ENCODE data around the gene FAM131C. TPM values are rescaled to one million over a fixed set of nuclear protein-coding genes. Genes with fewer than 3 reads are reported as not detected.
"Not testable (repeated sequence)": the region's sequence is repeated elsewhere in the genome, so short reads cannot be mapped to it uniquely, and the experiment has no call there.

Gene FAM131C
- polyA plus RNA-seq, 2 donors: 0.38 to 0.45 TPM

GRCh38 chr1:16021681-16022080, 51.8 kb downstream of the FAM131C start, which contains the start of gene CLCNKA:
CLCNKA (plus strand) TSS chr1:16022036; CDS start chr1:16022620, 584 bp downstream.
- no peak within 1 kb of the TSS for H3K4me3 ChIP-seq (ENCODE audit: low read depth in 1 of 2, low read length in 2 of 2)
- no peaks in the 10 kb centered on the region for H3K27me3 ChIP-seq (ENCODE audit: control insufficient read depth in 1 of 2, insufficient read depth in 2 of 2, low read length in 2 of 2)
- peaks cover 0 to 4% of the 10 kb centered on the region in 2 donors for H3K4me1 ChIP-seq (ENCODE audit: control insufficient read depth in 2 of 2, insufficient read depth in 2 of 2, low read length in 1 of 2)
- H3K27ac ChIP-seq (ENCODE audit: low read depth in 2 of 2, low read length in 1 of 2): no peak within 1 kb of the TSS
- H3K36me3 ChIP-seq (ENCODE audit: control insufficient read depth in 2 of 2, insufficient read depth in 2 of 2, low read length in 1 of 2): no peaks in the 10 kb centered on the region
- H3K9me3 ChIP-seq (ENCODE audit: control insufficient read depth in 2 of 2, insufficient read depth in 1 of 2, low read depth in 1 of 2, low read length in 1 of 2): no peaks in the 10 kb centered on the region
- 44 to 45% methylated on average over 6 of the region's 6 CpGs for WGBS, 2 donors

GRCh38 chr1:16020878-16021277, 52.6 kb downstream of the FAM131C start:
- not testable (repeated sequence) for H3K27ac ChIP-seq (ENCODE audit: low read depth in 2 of 2, low read length in 1 of 2); H3K36me3 ChIP-seq (ENCODE audit: control insufficient read depth in 2 of 2, insufficient read depth in 2 of 2, low read length in 1 of 2); H3K4me1 ChIP-seq (ENCODE audit: control insufficient read depth in 2 of 2, insufficient read depth in 2 of 2, low read length in 1 of 2); H3K9me3 ChIP-seq (ENCODE audit: control insufficient read depth in 2 of 2, insufficient read depth in 1 of 2, low read depth in 1 of 2, low read length in 1 of 2); H3K4me3 ChIP-seq (ENCODE audit: low read depth in 1 of 2, low read length in 2 of 2); H3K27me3 ChIP-seq (ENCODE audit: control insufficient read depth in 1 of 2, insufficient read depth in 2 of 2, low read length in 2 of 2)
- WGBS, 2 donors: 85% methylated on average over 8 to 9 of the region's 9 CpGs

GRCh38 chr1:16020325-16020724, 53.1 kb downstream of the FAM131C start:
- 81 to 83% methylated on average over 6 of the region's 6 CpGs for WGBS, 2 donors
- H3K27ac ChIP-seq (ENCODE audit: low read depth in 2 of 2, low read length in 1 of 2): peak overlapping the region; percentile 77 to 81
- no peaks in the 10 kb centered on the region for H3K36me3 ChIP-seq (ENCODE audit: control insufficient read depth in 2 of 2, insufficient read depth in 2 of 2, low read length in 1 of 2)
- no peak overlapping the region for H3K4me3 ChIP-seq (ENCODE audit: low read depth in 1 of 2, low read length in 2 of 2)
- no peaks in the 10 kb centered on the region for H3K9me3 ChIP-seq (ENCODE audit: control insufficient read depth in 2 of 2, insufficient read depth in 1 of 2, low read depth in 1 of 2, low read length in 1 of 2)
- peaks cover 0 to 4% of the 10 kb centered on the region in 2 donors for H3K4me1 ChIP-seq (ENCODE audit: control insufficient read depth in 2 of 2, insufficient read depth in 2 of 2, low read length in 1 of 2)
- no peaks in the 10 kb centered on the region for H3K27me3 ChIP-seq (ENCODE audit: control insufficient read depth in 1 of 2, insufficient read depth in 2 of 2, low read length in 2 of 2)

- Histone ChIP-seq H3K36me3 (ENCODE audit: control insufficient read depth in 2 of 2, insufficient read depth in 2 of 2, low read length in 1 of 2) (no peaks in the 10 kb centered on the region), H3K4me1 (ENCODE audit: control insufficient read depth in 2 of 2, insufficient read depth in 2 of 2, low read length in 1 of 2) (peaks cover 0 to 5% of the 10 kb centered on the region in 2 donors), H3K9me3 (ENCODE audit: control insufficient read depth in 2 of 2, insufficient read depth in 1 of 2, low read depth in 1 of 2, low read length in 1 of 2) (no peaks in the 10 kb centered on the region), H3K27me3 (ENCODE audit: control insufficient read depth in 1 of 2, insufficient read depth in 2 of 2, low read length in 2 of 2) (no peaks in the 10 kb centered on the region), H3K27ac (ENCODE audit: low read depth in 2 of 2, low read length in 1 of 2) (peak overlapping the region; percentile 77 to 81), H3K4me3 (ENCODE audit: low read depth in 1 of 2, low read length in 2 of 2) (no peak overlapping the region)
- WGBS, 2 donors: 55 to 71% methylated on average over 9 of the region's 9 CpGs
Measured at GRCh38 chr1:16019644-16020277, 53.7 kb downstream of the FAM131C start.

GRCh38 chr1:16018749-16019643, 54.5 kb downstream of the FAM131C start:
- H3K9me3 ChIP-seq (ENCODE audit: control insufficient read depth in 2 of 2, insufficient read depth in 1 of 2, low read depth in 1 of 2, low read length in 1 of 2): no peaks in the 10 kb centered on the region
- no peaks in the 10 kb centered on the region for H3K36me3 ChIP-seq (ENCODE audit: control insufficient read depth in 2 of 2, insufficient read depth in 2 of 2, low read length in 1 of 2)
- peaks cover 0 to 8% of the 10 kb centered on the region in 2 donors for H3K4me1 ChIP-seq (ENCODE audit: control insufficient read depth in 2 of 2, insufficient read depth in 2 of 2, low read length in 1 of 2)
- no peak overlapping the region for H3K4me3 ChIP-seq (ENCODE audit: low read depth in 1 of 2, low read length in 2 of 2)
- H3K27me3 ChIP-seq (ENCODE audit: control insufficient read depth in 1 of 2, insufficient read depth in 2 of 2, low read length in 2 of 2): no peaks in the 10 kb centered on the region
- WGBS, 2 donors: 72 to 79% methylated on average over 22 to 23 of the region's 23 CpGs
- peak overlapping the region; percentile 77 to 81 for H3K27ac ChIP-seq (ENCODE audit: low read depth in 2 of 2, low read length in 1 of 2)

- WGBS, 2 donors: 56 to 65% methylated on average over 4 of the region's 4 CpGs
- Histone ChIP-seq H3K4me1 (ENCODE audit: control insufficient read depth in 2 of 2, insufficient read depth in 2 of 2, low read length in 1 of 2) (peaks cover 0 to 8% of the 10 kb centered on the region in 2 donors), H3K4me3 (ENCODE audit: low read depth in 1 of 2, low read length in 2 of 2) (no peak overlapping the region), H3K27me3 (ENCODE audit: control insufficient read depth in 1 of 2, insufficient read depth in 2 of 2, low read length in 2 of 2) (no peaks in the 10 kb centered on the region), H3K27ac (ENCODE audit: low read depth in 2 of 2, low read length in 1 of 2) (peak overlapping the region; percentile 77 to 81), H3K9me3 (ENCODE audit: control insufficient read depth in 2 of 2, insufficient read depth in 1 of 2, low read depth in 1 of 2, low read length in 1 of 2) (no peaks in the 10 kb centered on the region), H3K36me3 (ENCODE audit: control insufficient read depth in 2 of 2, insufficient read depth in 2 of 2, low read length in 1 of 2) (no peaks in the 10 kb centered on the region)
Measured at GRCh38 chr1:16018308-16018707, 55.1 kb downstream of the FAM131C start.

- H3K36me3 ChIP-seq (ENCODE audit: control insufficient read depth in 2 of 2, insufficient read depth in 2 of 2, low read length in 1 of 2): no peaks in the 10 kb centered on the region
- H3K4me3 ChIP-seq (ENCODE audit: low read depth in 1 of 2, low read length in 2 of 2): peak within 1 kb of the TSS; percentile 9 to 26
- no peaks in the 10 kb centered on the region for H3K27me3 ChIP-seq (ENCODE audit: control insufficient read depth in 1 of 2, insufficient read depth in 2 of 2, low read length in 2 of 2)
- H3K9me3 ChIP-seq (ENCODE audit: control insufficient read depth in 2 of 2, insufficient read depth in 1 of 2, low read depth in 1 of 2, low read length in 1 of 2): no peaks in the 10 kb centered on the region
- 27 to 44% methylated on average over 35 to 37 of the region's 37 CpGs for WGBS, 2 donors
- peak within 1 kb of the TSS; percentile 77 to 81 for H3K27ac ChIP-seq (ENCODE audit: low read depth in 2 of 2, low read length in 1 of 2)
- peaks cover 0 to 8% of the 10 kb centered on the region in 2 donors for H3K4me1 ChIP-seq (ENCODE audit: control insufficient read depth in 2 of 2, insufficient read depth in 2 of 2, low read length in 1 of 2)
Measured at GRCh38 chr1:16017461-16018303, 55.8 kb downstream of the FAM131C start, which contains the start of gene HSPB7. HSPB7 (minus strand) TSS chr1:16018043; CDS start chr1:16017963, 80 bp downstream.

GRCh38 chr1:16017076-16017460, 56.4 kb downstream of the FAM131C start:
- 79 to 88% methylated on average over 10 of the region's 10 CpGs for WGBS, 2 donors
- H3K4me3 ChIP-seq (ENCODE audit: low read depth in 1 of 2, low read length in 2 of 2): no peak overlapping the region
- H3K4me1 ChIP-seq (ENCODE audit: control insufficient read depth in 2 of 2, insufficient read depth in 2 of 2, low read length in 1 of 2): peaks cover 3 to 14% of the 10 kb centered on the region in 2 donors
- no peaks in the 10 kb centered on the region for H3K27me3 ChIP-seq (ENCODE audit: control insufficient read depth in 1 of 2, insufficient read depth in 2 of 2, low read length in 2 of 2)
- no peaks in the 10 kb centered on the region for H3K9me3 ChIP-seq (ENCODE audit: control insufficient read depth in 2 of 2, insufficient read depth in 1 of 2, low read depth in 1 of 2, low read length in 1 of 2)
- peak overlapping the region; percentile 77 to 81 for H3K27ac ChIP-seq (ENCODE audit: low read depth in 2 of 2, low read length in 1 of 2)
- no peaks in the 10 kb centered on the region for H3K36me3 ChIP-seq (ENCODE audit: control insufficient read depth in 2 of 2, insufficient read depth in 2 of 2, low read length in 1 of 2)

Measured in esophagus (tissue), 2 donors.